GM12878 (cell line): ENCODE measurements around the gene MCEE.
"Not testable (repeated sequence)": the region's sequence is repeated elsewhere in the genome, so short reads cannot be mapped to it uniquely, and the experiment has no call there.

Source experiments
- BCL11A ChIP-seq: IDR thresholded peaks from 2 replicates; pipeline ENCODE4 v1.6.1; 2011; ENCODE audit warnings: low read depth, low read length
- CTCF ChIP-seq, 3 experiments: IDR thresholded peaks in 2 of 3; conservative IDR thresholded peaks in 1 of 3; 2 replicates each; pipeline ENCODE4 v1.5.1; 2011; ENCODE audit warnings: low read depth in 3 of 3, low read length in 3 of 3, mild to moderate bottlenecking in 3 of 3, control low read depth in 2 of 3, moderate library complexity in 2 of 3, inconsistent platforms in 1 of 3, mixed read lengths in 1 of 3; ENCODE audit not compliant: control insufficient read depth in 2 of 3, insufficient read depth in 1 of 3; ENCODE audit errors: extremely low read depth in 1 of 3
- EP300 ChIP-seq, 2 experiments: fragments of 150-350 bp in 1 of 2; IDR thresholded peaks; 2 replicates each; pipeline ENCODE4 v1.6.1; 2011 to 2012; ENCODE audit warnings: low read depth in 2 of 2, low read length in 2 of 2, borderline replicate concordance in 1 of 2, improper control_type of control experiment in 1 of 2, inconsistent platforms in 1 of 2; ENCODE audit not compliant: control insufficient read depth in 1 of 2
- EZH2 ChIP-seq: IDR thresholded peaks from 2 replicates; pipeline ENCODE4 v1.6.1; 2012; ENCODE audit warnings: low read depth, mild to moderate bottlenecking, control low read depth, inconsistent platforms, low read length, borderline replicate concordance; ENCODE audit not compliant: control insufficient read depth
- FOXM1 ChIP-seq: IDR thresholded peaks from 2 replicates; pipeline ENCODE4 v1.6.1; 2012; ENCODE audit warnings: low read depth, mild to moderate bottlenecking, inconsistent platforms, low read length, moderate library complexity
- KDM1A ChIP-seq: fragments of 200-600 bp; sonication (generic); IDR thresholded peaks from 2 replicates; pipeline ENCODE4 v1.6.1; 2016; ENCODE audit warnings: borderline replicate concordance
- MTA2 ChIP-seq: fragments of 450-650 bp; IDR thresholded peaks from 2 replicates; pipeline ENCODE4 v1.6.1; 2016; ENCODE audit warnings: low read depth, mild to moderate bottlenecking, moderate library complexity
- NFYA ChIP-seq: IDR thresholded peaks from 2 replicates; pipeline ENCODE4 v1.6.1; 2011; ENCODE audit warnings: low read depth, mild to moderate bottlenecking, low read length, improper control_type of control experiment, borderline replicate concordance
- SKIL ChIP-seq: fragments of 450-650 bp; IDR thresholded peaks from 2 replicates; pipeline ENCODE4 v1.6.1; 2017; ENCODE audit warnings: mild to moderate bottlenecking, low read depth, inconsistent platforms; ENCODE audit not compliant: poor library complexity, severe bottlenecking
- SP1 ChIP-seq: IDR thresholded peaks from one replicate; pipeline ENCODE4 v1.6.1; 2011; ENCODE audit warnings: low read depth, low read length

GRCh38 chr2:71089475-71089874, 40.6 kb downstream of the MCEE start:
- TF ChIP-seq BCL11A; CTCF (IDR thresholded peaks at IDR 0.05 in 2 of 3, conservative IDR thresholded peaks at IDR 0.05 in 1 of 3; ENCODE audit: control insufficient read depth in 2 of 3, extremely low read depth in 1 of 3, insufficient read depth in 1 of 3, low read depth in 3 of 3, low read length in 3 of 3); EZH2; NFYA; SKIL; EP300 (IDR thresholded peaks at IDR 0.05; ENCODE audit: borderline replicate concordance in 1 of 2, control insufficient read depth in 1 of 2, low read depth in 2 of 2, low read length in 2 of 2); KDM1A; FOXM1; SP1; MTA2: not testable (repeated sequence)
